ENCODE results near the gene CD109.

Gene CD109

DNA sequence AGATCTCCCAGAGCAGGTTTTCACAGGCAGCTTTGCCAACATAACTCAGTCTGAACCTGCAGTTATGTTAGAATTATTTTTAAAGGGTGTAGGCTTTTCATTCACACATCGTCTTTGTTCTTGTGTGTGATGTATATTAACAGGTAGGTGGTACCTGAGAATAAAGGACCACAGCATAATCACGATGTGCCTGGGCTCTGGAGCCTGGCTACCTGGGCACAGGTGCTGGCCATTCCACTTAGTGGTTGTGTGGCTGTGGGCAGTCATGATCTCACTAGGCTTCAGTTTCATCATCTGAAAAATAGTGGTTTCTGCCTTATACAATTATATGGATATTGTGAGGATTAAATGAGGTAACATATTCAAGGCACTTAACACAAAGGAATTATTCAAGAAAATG lies 6.4 kb downstream of the CD109 start (continued):
- TF ChIP-seq, protein P1, sequence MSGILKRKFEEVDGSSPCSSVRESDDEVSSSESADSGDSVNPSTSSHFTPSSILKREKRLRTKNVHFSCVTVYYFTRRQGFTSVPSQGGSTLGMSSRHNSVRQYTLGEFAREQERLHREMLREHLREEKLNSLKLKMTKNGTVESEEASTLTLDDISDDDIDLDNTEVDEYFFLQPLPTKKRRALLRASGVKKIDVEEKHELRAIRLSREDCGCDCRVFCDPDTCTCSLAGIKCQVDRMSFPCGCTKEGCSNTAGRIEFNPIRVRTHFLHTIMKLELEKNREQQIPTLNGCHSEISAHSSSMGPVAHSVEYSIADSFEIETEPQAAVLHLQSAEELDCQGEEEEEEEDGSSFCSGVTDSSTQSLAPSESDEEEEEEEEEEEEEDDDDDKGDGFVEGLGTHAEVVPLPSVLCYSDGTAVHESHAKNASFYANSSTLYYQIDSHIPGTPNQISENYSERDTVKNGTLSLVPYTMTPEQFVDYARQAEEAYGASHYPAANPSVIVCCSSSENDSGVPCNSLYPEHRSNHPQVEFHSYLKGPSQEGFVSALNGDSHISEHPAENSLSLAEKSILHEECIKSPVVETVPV (CRISPR knock-in tag; IDR thresholded peaks at IDR 0.05): no peak
- TF ChIP-seq ARNTL (CRISPR knock-in tag; IDR thresholded peaks at IDR 0.05; ENCODE audit: borderline replicate concordance, low read depth) (no peak), ZC3H10 (CRISPR knock-in tag; IDR thresholded peaks at IDR 0.05) (no peak)

DNA sequence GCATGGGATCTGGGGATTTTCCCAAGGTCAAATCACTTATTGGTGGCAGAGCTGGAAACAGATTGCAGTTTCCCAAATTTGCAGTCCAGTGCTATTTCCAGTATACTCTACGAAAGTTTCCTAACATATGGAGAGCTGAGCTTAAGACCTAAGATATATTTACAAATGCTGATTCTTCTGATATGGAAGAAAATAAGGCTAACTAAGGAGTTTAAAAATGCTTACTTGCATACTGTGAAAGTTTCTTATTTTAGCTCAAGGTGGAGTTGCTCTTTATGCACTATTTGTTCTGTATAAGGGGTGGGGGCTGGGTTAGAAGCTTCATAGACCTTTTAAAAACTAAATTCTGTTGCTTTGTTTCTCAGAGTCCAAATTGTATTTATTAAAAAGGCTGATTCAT lies 7.5 kb downstream of the CD109 start:
- no peak for TF ChIP-seq POU6F1 (CRISPR knock-in tag; IDR thresholded peaks at IDR 0.05; ENCODE audit: borderline replicate concordance, low read depth)
- TF ChIP-seq ZC3H10 (CRISPR knock-in tag; IDR thresholded peaks at IDR 0.05): no peak
- TF ChIP-seq ZNF70 (CRISPR knock-in tag; IDR thresholded peaks at IDR 0.05): no peak
- no peak for TF ChIP-seq GLIS3 (CRISPR knock-in tag; IDR thresholded peaks at IDR 0.05)
- TF ChIP-seq TSHZ2 (CRISPR knock-in tag; IDR thresholded peaks at IDR 0.05): no peak
- no peak for TF ChIP-seq TOX (CRISPR knock-in tag; IDR thresholded peaks at IDR 0.05; ENCODE audit: borderline replicate concordance)
- no peak for TF ChIP-seq ZFP30 (CRISPR knock-in tag; IDR thresholded peaks at IDR 0.05)
- TF ChIP-seq RARB (CRISPR knock-in tag; IDR thresholded peaks at IDR 0.05): no peak
- TF ChIP-seq CSDC2 (CRISPR knock-in tag; IDR thresholded peaks at IDR 0.05): no peak
- TF ChIP-seq SNAI2 (CRISPR knock-in tag; IDR thresholded peaks at IDR 0.05): no peak
- TF ChIP-seq, protein P2, sequence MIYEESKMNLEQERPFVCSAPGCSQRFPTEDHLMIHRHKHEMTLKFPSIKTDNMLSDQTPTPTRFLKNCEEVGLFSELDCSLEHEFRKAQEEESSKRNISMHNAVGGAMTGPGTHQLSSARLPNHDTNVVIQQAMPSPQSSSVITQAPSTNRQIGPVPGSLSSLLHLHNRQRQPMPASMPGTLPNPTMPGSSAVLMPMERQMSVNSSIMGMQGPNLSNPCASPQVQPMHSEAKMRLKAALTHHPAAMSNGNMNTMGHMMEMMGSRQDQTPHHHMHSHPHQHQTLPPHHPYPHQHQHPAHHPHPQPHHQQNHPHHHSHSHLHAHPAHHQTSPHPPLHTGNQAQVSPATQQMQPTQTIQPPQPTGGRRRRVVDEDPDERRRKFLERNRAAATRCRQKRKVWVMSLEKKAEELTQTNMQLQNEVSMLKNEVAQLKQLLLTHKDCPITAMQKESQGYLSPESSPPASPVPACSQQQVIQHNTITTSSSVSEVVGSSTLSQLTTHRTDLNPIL (CRISPR knock-in tag; IDR thresholded peaks at IDR 0.05; ENCODE audit: low read depth): no peak
- TF ChIP-seq ZNF8 (CRISPR knock-in tag; IDR thresholded peaks at IDR 0.05): no peak
- TF ChIP-seq TCF4 (CRISPR knock-in tag; IDR thresholded peaks at IDR 0.05; ENCODE audit: borderline replicate concordance): no peak
- no peak for TF ChIP-seq BACH2 (CRISPR knock-in tag; IDR thresholded peaks at IDR 0.05; ENCODE audit: borderline replicate concordance)
- TF ChIP-seq, protein P1 (CRISPR knock-in tag; IDR thresholded peaks at IDR 0.05): no peak
- no peak for ATAC-seq

GRCh38 chr6:73704260-73704659 lies 8.3 kb downstream of the CD109 start:
- TF ChIP-seq PPARA (CRISPR knock-in tag; IDR thresholded peaks at IDR 0.05; ENCODE audit: borderline replicate concordance) (no peak), GLIS3 (CRISPR knock-in tag; IDR thresholded peaks at IDR 0.05) (no peak), POU6F1 (CRISPR knock-in tag; IDR thresholded peaks at IDR 0.05; ENCODE audit: borderline replicate concordance, low read depth) (no peak), SNAI2 (CRISPR knock-in tag; IDR thresholded peaks at IDR 0.05) (no peak), BACH2 (CRISPR knock-in tag; IDR thresholded peaks at IDR 0.05; ENCODE audit: borderline replicate concordance) (no peak), ISL1 (CRISPR knock-in tag; IDR thresholded peaks at IDR 0.05) (no peak), PATZ1 (CRISPR knock-in tag; IDR thresholded peaks at IDR 0.05; ENCODE audit: borderline replicate concordance) (no peak)
- peak; percentile 94 for ATAC-seq

Measured in SK-N-SH treated with all-trans-retinoic acid at 6 μM for 48 hours (cell line).